ENCODE results near the gene RHEX.
A peak's percentile ranks its signal among the peaks of the same experiment; 100 is the strongest.

The RHEX gene

DNA sequence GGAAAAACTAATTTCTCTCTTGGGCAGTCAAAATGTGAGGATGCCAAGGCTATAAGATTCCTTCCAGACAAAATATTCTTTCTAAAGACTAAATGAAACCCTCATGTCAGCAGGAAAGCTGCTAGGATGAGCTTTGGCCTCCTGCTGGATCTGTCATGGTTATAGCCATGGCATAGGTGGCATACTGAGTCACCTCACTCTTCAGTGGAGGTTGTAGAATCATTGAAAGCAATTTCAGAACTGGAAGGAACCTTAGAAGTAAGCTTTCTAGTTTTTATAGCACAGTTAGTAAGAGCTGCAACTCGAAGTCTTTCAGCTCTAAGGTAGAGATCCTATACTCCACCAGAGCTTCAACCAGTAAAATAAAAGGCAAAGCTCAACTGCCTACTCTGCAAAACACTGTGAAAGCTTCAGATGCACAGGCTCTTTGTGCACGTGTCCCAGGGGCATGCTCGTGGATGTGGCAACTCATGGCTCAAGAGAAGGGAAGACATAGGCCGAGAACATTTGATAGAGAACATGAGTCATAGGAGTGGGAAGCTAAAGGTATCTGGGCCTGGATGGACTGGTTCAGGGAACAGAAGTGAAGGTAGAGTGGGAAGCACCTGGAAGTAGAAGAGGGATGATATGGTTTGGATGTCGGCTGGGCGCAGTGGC, 58.4 kb downstream of the RHEX start:
- Mint-ChIP-seq H3K9me3 (no peaks in the 10 kb centered on the region), H3K27me3 (no peaks in the 10 kb centered on the region), H3K27ac (no peak overlapping the region), H3K36me3 (no peaks in the 10 kb centered on the region), H3K4me3 (no peak overlapping the region), H3K4me1 (no peaks in the 10 kb centered on the region)

DNA sequence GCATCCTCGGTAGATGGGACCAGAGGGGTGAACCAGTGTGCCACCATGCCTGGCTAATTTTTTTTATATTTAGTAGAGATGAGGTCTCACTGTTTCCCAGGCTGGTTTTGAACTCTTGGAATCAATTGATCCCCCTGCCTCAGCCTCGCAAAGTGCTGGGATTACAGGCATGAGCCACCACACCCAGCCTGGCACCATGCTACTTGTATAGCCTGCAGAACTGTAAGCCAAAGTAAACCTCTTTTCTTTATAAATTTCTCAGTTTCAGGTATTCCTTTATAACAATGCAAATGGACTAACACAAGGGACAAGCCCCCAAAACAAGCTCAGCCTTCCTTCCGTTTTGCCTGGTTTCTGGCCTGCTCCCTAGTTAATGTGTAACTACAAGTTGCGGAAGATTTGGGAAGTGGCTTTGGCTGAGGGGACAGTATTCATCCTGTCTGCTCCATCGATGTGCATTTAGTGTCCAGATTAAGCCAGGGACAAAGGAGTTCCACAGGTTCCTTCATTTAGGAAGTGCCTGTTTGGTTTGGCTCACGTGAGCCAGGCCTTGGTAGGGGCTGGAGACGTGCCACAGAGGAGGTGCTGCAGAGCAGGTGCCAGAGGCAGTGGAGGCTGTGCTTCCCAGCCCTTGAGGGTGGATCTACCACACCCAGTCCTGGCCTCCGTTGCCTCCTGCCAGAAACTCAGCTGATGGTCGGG, 59.8 kb downstream of the RHEX start:
- Mint-ChIP-seq H3K4me1 (peaks cover 7% of the 10 kb centered on the region), H3K27ac (no peak overlapping the region), H3K9me3 (no peaks in the 10 kb centered on the region), H3K36me3 (no peaks in the 10 kb centered on the region), H3K27me3 (peaks cover 6% of the 10 kb centered on the region), H3K4me3 (no peak overlapping the region)

DNA sequence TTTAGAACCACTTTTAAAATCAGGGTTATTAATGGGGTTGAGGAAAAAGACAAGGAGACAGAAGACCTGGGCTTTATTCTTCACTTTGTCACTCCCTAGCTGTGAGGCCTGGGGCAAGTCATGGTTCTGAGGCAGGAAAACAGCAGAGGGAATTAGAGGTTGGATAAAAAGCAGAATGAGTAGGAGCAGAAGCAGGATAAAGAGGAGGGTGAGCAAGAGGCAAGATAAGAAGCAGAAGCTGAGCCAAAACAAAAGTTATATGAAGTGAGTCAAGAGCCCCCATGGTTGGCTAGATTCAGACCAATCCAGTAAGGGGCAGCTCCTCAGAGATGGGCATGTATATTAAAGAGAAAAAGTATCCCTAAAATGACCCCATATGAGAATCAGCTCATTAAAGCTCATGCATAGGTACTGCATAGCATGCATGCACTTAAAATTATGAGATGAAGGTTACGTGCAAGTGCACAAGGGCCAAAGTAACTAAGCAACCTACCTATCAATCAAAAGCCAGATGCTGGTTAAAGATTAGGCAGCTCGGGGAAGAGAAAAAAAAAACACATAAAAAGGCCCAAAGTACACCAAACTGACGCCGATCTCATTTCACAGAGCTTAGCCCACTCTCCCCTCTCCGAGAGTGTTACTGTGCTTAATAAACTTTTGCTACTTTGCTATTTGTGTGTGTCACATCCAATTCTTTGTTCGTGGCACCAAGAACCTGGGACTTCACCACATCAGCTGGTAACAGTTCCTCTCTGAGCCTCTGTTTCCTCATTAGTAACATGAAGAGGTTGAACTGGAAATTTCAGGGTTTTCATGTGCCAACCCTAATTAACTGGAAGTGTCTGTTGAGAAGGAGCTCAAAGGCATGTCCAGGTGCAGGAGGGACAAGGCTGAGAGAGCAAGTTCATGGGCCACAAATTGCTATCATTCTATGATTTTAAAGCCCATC, 62.0 kb downstream of the RHEX start:
- Mint-ChIP-seq H3K9me3 (peaks cover 1% of the 10 kb centered on the region), H3K4me3 (no peak overlapping the region), H3K4me1 (peaks cover 11% of the 10 kb centered on the region), H3K27ac (no peak overlapping the region), H3K27me3 (peaks cover 18% of the 10 kb centered on the region), H3K36me3 (peaks cover 1% of the 10 kb centered on the region)

DNA sequence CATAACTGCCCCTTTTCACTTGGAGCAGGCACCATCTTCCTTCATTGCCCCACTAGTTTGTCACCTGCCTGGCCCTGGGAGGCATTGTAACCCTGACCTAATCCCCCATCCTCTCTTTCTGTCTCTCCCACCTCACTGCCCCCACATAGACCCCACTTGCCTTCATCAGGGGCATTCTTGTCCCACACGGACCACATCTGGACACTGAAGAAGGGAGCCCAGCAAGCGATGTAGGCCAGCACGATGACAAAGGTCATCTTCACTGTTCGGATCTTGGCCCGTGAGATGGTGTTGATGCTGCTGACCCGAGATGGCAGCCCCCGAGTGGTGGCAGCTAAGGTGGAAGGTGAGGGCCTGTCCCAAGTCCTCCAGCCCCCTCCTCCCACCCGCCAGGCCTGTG, 62.8 kb downstream of the RHEX start:
- Mint-ChIP-seq H3K4me1 (peaks cover 11% of the 10 kb centered on the region), H3K4me3 (no peak overlapping the region), H3K9me3 (peaks cover 9% of the 10 kb centered on the region), H3K36me3 (peaks cover 6% of the 10 kb centered on the region), H3K27ac (no peak overlapping the region), H3K27me3 (peaks cover 23% of the 10 kb centered on the region)

DNA sequence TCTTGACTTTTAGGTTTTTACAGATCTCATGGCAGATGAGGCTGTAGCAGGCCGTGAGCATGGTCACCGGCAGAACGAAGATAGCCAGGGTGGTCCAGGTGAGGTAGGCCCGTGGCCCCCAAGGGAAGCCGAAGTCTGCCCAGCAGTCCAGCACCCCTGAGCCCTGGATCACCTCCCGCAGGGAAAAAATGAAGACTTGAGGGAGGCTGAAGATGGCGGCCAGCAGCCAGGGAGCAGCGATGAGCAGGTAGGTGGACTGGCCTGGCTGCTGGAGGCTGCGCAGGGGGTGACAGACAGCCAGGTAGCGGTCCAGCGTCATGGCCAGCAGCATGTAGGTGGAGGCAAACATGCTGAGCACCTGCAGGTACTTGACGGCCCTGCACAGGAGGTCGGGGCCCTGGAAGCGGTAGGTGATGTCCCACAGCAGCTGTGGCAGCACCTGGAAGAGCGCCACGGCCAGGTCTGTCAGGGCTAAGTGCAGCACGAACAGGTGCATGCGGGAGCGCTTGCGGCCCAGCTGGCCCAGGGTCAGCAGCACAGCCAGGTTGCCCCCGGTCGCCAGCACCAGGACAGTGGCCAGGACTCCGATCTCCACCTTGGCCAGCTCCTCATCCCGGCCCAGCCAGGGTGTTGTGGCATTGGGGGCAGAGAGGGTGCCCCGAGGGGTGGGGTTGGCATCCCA, 63.4 kb downstream of the RHEX start:
- Mint-ChIP-seq H3K27me3 (peaks cover 26% of the 10 kb centered on the region), H3K9me3 (peaks cover 14% of the 10 kb centered on the region), H3K27ac (no peak overlapping the region), H3K4me1 (peaks cover 11% of the 10 kb centered on the region), H3K4me3 (peak overlapping the region; percentile 49), H3K36me3 (peaks cover 7% of the 10 kb centered on the region)

DNA sequence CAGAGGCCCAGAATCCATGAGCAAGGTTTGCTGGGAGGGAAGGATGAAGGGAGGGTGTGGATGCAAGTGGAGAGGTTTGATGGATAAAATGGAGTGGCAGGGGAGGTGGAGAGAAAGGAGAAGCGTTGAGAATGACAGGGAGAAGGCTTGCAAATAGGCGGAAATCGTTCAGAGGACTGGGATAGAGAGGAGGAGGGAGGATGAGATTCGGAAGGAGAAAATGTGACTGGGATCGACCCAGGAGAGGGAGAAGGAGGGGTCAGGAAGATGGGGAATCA, 63.8 kb downstream of the RHEX start:
- Mint-ChIP-seq H3K4me3 (peak overlapping the region; percentile 49), H3K27me3 (peaks cover 26% of the 10 kb centered on the region), H3K36me3 (peaks cover 7% of the 10 kb centered on the region), H3K9me3 (peaks cover 16% of the 10 kb centered on the region), H3K27ac (peak overlapping the region; percentile 5), H3K4me1 (peaks cover 11% of the 10 kb centered on the region)

DNA sequence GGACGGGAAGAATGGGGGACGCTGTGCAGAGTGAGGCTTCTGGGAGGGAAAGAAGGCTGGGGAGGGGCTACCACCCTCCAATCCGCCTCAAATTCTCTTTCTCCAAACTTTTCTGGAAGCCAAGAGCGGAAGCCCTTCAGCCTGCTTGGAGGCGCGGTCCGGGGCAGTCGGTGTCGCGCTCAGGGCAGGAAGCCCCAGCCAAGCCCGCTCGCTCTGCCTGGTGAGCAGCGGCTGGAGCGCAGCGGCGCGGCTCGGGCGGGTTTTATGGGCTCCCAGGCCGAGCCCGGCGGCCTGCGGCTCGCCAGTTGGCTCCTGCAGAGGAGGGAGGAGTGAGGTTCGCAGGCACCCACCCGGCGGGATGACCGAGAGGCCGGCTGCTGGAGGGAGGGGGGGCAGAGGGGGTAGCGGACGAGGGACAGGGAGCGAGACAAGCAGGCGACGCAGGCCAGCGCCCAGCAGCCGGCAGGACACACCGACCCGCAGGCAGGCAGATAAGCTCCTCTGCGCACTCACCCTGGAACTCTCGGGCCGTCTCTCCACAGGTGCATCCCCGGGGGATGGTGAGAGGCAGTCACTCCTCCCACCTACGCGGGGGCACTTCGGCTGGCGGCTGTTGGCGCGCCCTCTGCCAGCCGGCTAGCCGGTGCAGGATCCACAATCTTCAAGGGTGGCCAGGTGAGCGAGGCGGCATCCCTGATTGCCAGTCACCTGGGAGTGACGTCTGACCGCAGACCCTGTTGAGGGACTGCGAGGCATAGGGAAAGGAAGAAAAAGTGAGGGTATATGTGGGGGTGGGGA, 64.4 kb downstream of the RHEX start, which contains the start of gene AVPR1B:
AVPR1B (minus strand) TSS at position 238 of the 798 bp plus-strand sequence. CDS start 498 bp downstream, outside the sequence.
- Mint-ChIP-seq H3K4me1 (peaks cover 11% of the 10 kb centered on the region), H3K4me3 (peak within 1 kb of the TSS; percentile 53), H3K27me3 (peaks cover 26% of the 10 kb centered on the region), H3K36me3 (peaks cover 7% of the 10 kb centered on the region), H3K27ac (peak within 1 kb of the TSS; percentile 5), H3K9me3 (peaks cover 16% of the 10 kb centered on the region)

DNA sequence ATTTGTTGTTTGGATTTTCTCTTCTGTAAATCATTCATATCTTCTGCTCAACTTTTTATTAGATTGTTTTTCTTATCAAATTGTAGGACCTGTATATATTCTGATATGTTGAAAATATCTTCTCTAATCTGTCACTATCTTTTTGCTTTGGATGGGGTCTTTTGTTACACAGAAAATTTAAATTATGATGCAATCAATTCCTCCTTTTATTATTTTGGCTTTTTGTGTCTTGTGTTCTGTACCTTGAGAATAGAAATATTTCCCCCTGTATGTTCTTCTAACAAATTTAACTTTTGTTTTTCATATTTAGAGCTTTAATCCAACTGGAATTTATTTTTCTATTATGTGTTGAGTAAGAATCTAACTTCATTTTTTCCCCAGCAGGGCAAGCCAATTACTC, 67.4 kb downstream of the RHEX start:
- H3K4me3 Mint-ChIP-seq: no peak overlapping the region
- H3K4me1 Mint-ChIP-seq: peaks cover 11% of the 10 kb centered on the region
- no peak overlapping the region for H3K27ac Mint-ChIP-seq
- peaks cover 40% of the 10 kb centered on the region for H3K27me3 Mint-ChIP-seq
- H3K9me3 Mint-ChIP-seq: peaks cover 16% of the 10 kb centered on the region
- H3K36me3 Mint-ChIP-seq: peaks cover 7% of the 10 kb centered on the region

DNA sequence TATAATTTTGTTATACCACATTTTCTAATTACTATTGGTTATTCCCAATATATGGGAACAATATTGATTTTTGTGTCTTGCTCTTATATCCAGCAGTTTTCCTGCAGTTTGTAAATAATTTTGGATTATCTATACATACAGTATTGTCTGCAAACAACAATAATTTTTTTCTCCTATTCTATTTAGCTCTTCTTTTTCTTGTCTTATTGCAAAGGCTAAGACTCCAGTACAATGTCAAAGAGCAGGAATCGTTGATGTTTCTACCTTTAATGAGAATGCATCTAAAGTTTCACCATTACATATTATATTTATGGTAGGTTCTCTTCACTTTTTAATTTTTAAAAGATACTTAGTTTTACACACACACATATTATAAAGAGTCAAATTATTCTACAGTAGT, 68.3 kb downstream of the RHEX start:
- peaks cover 45% of the 10 kb centered on the region for H3K27me3 Mint-ChIP-seq

DNA sequence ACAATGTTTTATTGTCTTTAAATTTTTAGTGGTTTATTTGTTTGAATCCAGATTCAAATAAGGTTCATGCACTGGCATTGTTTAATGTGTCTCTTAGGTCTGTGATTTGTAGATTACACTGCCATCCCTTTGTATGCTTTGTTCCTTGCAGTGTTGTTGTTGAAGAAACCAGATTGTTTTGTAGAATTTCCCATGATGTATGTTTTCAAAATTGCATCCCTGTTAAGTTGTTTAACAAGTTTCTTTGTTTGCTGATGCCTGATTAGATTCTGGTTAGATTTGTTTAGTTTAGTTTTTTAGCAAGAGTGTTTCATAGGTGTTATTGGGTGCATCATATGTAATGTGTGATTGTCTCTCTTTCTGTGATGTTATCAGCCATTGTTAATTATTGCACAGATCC, 69.7 kb downstream of the RHEX start:
- Mint-ChIP-seq H3K4me3 (no peak overlapping the region), H3K36me3 (peaks cover 7% of the 10 kb centered on the region), H3K27ac (no peak overlapping the region), H3K9me3 (peaks cover 16% of the 10 kb centered on the region), H3K27me3 (peaks cover 43% of the 10 kb centered on the region), H3K4me1 (peaks cover 5% of the 10 kb centered on the region)

More for the DNA sequence above, 68.3 kb downstream of the RHEX start:
- H3K4me1 Mint-ChIP-seq: peaks cover 11% of the 10 kb centered on the region
- H3K27ac Mint-ChIP-seq: no peak overlapping the region
- H3K36me3 Mint-ChIP-seq: peaks cover 7% of the 10 kb centered on the region
- peaks cover 16% of the 10 kb centered on the region for H3K9me3 Mint-ChIP-seq
- H3K4me3 Mint-ChIP-seq: no peak overlapping the region

DNA sequence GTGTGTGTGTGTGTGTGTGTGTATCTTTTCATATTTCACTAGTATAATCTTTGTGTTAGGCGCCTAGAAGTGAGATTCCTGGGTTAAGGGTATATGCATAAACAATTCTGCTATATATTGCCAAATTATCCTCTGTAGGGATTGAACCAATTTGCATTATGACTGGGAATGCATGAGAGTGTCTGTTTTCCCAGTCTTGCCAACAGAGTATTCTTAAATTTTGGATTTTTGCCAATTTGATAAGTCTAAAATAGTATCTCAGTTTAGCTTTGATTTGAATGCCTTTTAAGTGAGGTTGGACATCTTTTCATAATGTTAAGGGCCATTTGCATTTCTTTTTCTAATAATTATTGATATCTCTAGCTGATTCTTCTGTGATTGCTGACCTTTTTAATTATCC, 72.4 kb downstream of the RHEX start:
- Mint-ChIP-seq H3K4me1 (no peaks in the 10 kb centered on the region), H3K4me3 (no peak overlapping the region), H3K36me3 (peaks cover 4% of the 10 kb centered on the region), H3K27me3 (peaks cover 32% of the 10 kb centered on the region), H3K9me3 (peaks cover 11% of the 10 kb centered on the region), H3K27ac (no peak overlapping the region)

DNA sequence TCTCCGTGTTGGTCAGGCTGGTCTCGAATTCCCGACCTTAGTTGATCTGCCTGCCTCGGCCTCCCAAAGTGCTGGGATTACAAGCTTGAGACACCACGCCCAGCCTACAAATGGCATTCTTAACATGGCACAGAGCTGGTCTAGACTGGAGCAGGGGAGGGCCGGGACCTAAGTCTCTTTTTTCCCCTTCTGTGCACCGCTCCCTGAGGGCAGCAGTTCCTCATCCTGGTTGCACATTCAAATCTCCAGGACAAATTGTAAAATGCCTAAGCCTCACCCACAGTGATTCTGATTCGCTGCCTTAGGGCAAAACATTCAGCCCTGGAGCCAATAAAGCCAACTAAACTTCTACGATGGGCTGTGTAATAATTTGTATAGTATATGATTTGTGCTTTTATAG, 74.4 kb downstream of the RHEX start:
- Mint-ChIP-seq H3K4me3 (no peak overlapping the region), H3K4me1 (no peaks in the 10 kb centered on the region), H3K9me3 (no peaks in the 10 kb centered on the region), H3K36me3 (no peaks in the 10 kb centered on the region), H3K27ac (no peak overlapping the region), H3K27me3 (peaks cover 27% of the 10 kb centered on the region)

DNA sequence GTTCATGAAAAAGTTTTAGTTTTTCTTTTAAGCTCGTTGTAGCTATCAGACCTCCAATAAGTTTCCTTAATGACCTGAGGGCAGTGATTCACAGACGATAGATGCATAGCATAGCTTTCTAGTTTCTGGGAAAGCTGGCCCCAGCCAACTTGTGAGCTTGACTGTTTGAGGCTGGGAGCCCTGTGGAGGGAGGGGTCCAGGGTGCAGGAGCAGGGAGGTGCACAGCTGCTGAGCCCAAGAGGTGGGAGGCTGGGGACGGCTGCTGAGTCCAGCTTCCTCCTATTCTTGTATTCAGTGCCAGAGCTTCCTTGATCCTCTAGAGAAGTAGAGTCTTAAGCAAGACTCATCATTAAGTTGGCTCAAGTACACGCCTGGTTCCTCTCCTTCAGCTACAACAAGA, 75.2 kb downstream of the RHEX start:
- H3K4me3 Mint-ChIP-seq: no peak overlapping the region
- no peaks in the 10 kb centered on the region for H3K9me3 Mint-ChIP-seq

DNA sequence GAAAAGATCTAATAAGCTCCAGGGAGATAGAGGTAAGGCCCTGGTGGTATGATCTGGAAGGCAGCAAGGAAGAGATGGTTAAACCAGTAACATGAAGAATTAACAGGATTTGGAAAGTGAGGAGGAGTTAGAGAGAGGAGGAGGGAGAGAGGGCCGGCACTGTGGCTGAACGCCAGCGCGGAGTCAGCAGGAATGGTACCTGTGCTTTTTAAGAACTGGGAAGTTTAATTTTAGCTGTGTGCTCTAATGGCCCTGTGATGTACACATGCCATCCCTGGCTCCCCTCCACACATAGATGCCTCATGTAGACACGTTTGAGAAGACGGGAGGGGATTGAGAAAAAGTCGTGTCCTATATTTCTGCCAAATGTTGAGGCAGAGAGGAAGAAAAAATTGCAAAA, 78.1 kb downstream of the RHEX start:
- no peaks in the 10 kb centered on the region for H3K4me1 Mint-ChIP-seq
- H3K36me3 Mint-ChIP-seq: no peaks in the 10 kb centered on the region
- H3K9me3 Mint-ChIP-seq: no peaks in the 10 kb centered on the region
- H3K4me3 Mint-ChIP-seq: no peak overlapping the region
- H3K27me3 Mint-ChIP-seq: peaks cover 10% of the 10 kb centered on the region
- no peak overlapping the region for H3K27ac Mint-ChIP-seq

More for the DNA sequence above, 75.2 kb downstream of the RHEX start:
- peaks cover 24% of the 10 kb centered on the region for H3K27me3 Mint-ChIP-seq
- no peaks in the 10 kb centered on the region for H3K36me3 Mint-ChIP-seq
- no peaks in the 10 kb centered on the region for H3K4me1 Mint-ChIP-seq
- H3K27ac Mint-ChIP-seq: no peak overlapping the region
